Smooth muscle cell (in vitro differentiated cells): ENCODE data around the gene ANXA5. TPM values are rescaled to one million over a fixed set of nuclear protein-coding genes. Genes with fewer than 3 reads are reported as not detected.

Experiments
- DNase-seq: peaks from one replicate; lab custom pipeline; 2025; ENCODE audit not compliant: unreplicated experiment; lab: John Stamatoyannopoulos, UW
- H2AFZ ChIP-seq: fragments of 200-600 bp; sonication (generic); 2 replicates; pipeline ENCODE4 v1.6.0; 2016; ENCODE audit warnings: antibody characterized with exemption, low read depth, mild to moderate bottlenecking
- H3F3A ChIP-seq: fragments of 200-600 bp; sonication (generic); 2 replicates; pipeline ENCODE4 v1.6.0; 2017; ENCODE audit warnings: antibody characterized with exemption, low read depth
- H3K27ac ChIP-seq: fragments of 200-600 bp; sonication (generic); 2 replicates; pipeline ENCODE4 v1.5.1; 2016; ENCODE audit warnings: low read depth, mild to moderate bottlenecking
- H3K27me3 ChIP-seq: fragments of 200-600 bp; sonication (generic); 2 replicates; pipeline ENCODE4 v1.6.1; 2016; ENCODE audit warnings: low read depth, mild to moderate bottlenecking
- H3K36me3 ChIP-seq: fragments of 200-600 bp; sonication (generic); 2 replicates; pipeline ENCODE4 v1.5.1; 2016; ENCODE audit warnings: low read depth
- H3K4me1 ChIP-seq: fragments of 200-600 bp; sonication (generic); 2 replicates; pipeline ENCODE4 v1.5.1; 2016; ENCODE audit warnings: low read depth
- H3K4me2 ChIP-seq: fragments of 200-600 bp; sonication (generic); 2 replicates; pipeline ENCODE4 v1.6.0; 2016; ENCODE audit warnings: mild to moderate bottlenecking
- H3K4me3 ChIP-seq: fragments of 200-600 bp; sonication (generic); 2 replicates; pipeline ENCODE4 v1.5.1; 2016; ENCODE audit warnings: mild to moderate bottlenecking
- H3K79me2 ChIP-seq: fragments of 200-600 bp; sonication (generic); 2 replicates; pipeline ENCODE4 v1.6.0; 2016; ENCODE audit warnings: low read depth, mild to moderate bottlenecking
- H3K9ac ChIP-seq: fragments of 200-600 bp; sonication (generic); 2 replicates; pipeline ENCODE4 v1.6.0; 2016; ENCODE audit warnings: low read depth
- H3K9me3 ChIP-seq: fragments of 200-600 bp; sonication (generic); replicated peaks from 2 replicates; pipeline ENCODE4 v1.5.1; 2016; ENCODE audit warnings: low read depth
- H4K20me1 ChIP-seq: fragments of 200-600 bp; sonication (generic); 2 replicates; pipeline ENCODE4 v1.6.0; 2016; ENCODE audit warnings: low read depth
- CTCF ChIP-seq: fragments of 200-600 bp; sonication (generic); IDR thresholded peaks from 2 replicates; pipeline ENCODE4 v1.5.1; 2017; ENCODE audit warnings: borderline replicate concordance, mild to moderate bottlenecking, antibody characterized with exemption; ENCODE audit not compliant: insufficient read depth, poor library complexity, severe bottlenecking
- WGBS: methylation state at CpG from one replicate; pipeline ENCODE4 v1.1.7; 2016; ENCODE audit warnings: low lambda C conversion rate; 5-methylcytosine and 5-hydroxymethylcytosine counted together
- polyA plus RNA-seq: library from polyadenylated mRNA; unstranded; fragments of >200 nt; fragmentation: Nextera tagmentation; extraction: Ambion mirVana; gene quantifications from 2 replicates; pipeline ENCODE4 v1.2.1, GENCODE V29; 2016
- total RNA-seq: library from RNA; depleted of rRNA; stranded (reverse); fragments of >200 nt; gene quantifications from 2 replicates; pipeline ENCODE4 v1.2.3, GENCODE V29; 2014

Gene ANXA5
- total and polyA plus RNA-seq, 2 experiments from 2014 or later: 481 to 597 TPM

- Histone ChIP-seq H3K4me3 (no peak overlapping the region), H3K79me2 (no peaks in the 10 kb centered on the region), H3K9ac (no peak overlapping the region), H3K27ac (no peak overlapping the region), H3F3A (no peaks in the 10 kb centered on the region), H2AFZ (peak overlapping the region; percentile 21), H3K27me3 (peaks cover 3% of the 10 kb centered on the region), H3K4me1 (no peaks in the 10 kb centered on the region), H3K4me2 (no peak overlapping the region), H4K20me1 (no peaks in the 10 kb centered on the region), H3K36me3 (no peaks in the 10 kb centered on the region), H3K9me3 (no peaks in the 10 kb centered on the region)
- 79% methylated on average over 10 of the region's 10 CpGs for WGBS
- no peak for TF ChIP-seq CTCF
- no peak for DNase-seq
Observed at GRCh38 chr4:121737846-121738554, 41.2 kb upstream of the ANXA5 start.

GRCh38 chr4:121736735-121737351, 40.1 kb upstream of the ANXA5 start:
- no peak overlapping the region for H3K4me2 ChIP-seq

GRCh38 chr4:121734571-121734970, 37.8 kb upstream of the ANXA5 start:
- no peak overlapping the region for H3K9ac ChIP-seq
- 59% methylated on average over 1 of the region's 1 CpG for WGBS
- H3F3A ChIP-seq: no peaks in the 10 kb centered on the region
- no peak overlapping the region for H3K4me2 ChIP-seq
- no peak overlapping the region for H3K27ac ChIP-seq
- H3K4me3 ChIP-seq: no peak overlapping the region
- H3K36me3 ChIP-seq: no peaks in the 10 kb centered on the region
- no peaks in the 10 kb centered on the region for H3K9me3 ChIP-seq
- no peaks in the 10 kb centered on the region for H3K79me2 ChIP-seq
- no peak for DNase-seq
- no peak overlapping the region for H2AFZ ChIP-seq
- H4K20me1 ChIP-seq: no peaks in the 10 kb centered on the region
- no peaks in the 10 kb centered on the region for H3K4me1 ChIP-seq
- H3K27me3 ChIP-seq: peaks cover 3% of the 10 kb centered on the region
- no peak for TF ChIP-seq CTCF

More at GRCh38 chr4:121736735-121737351, 40.1 kb upstream of the ANXA5 start:
- Histone ChIP-seq H3K36me3 (no peaks in the 10 kb centered on the region), H3F3A (no peaks in the 10 kb centered on the region), H2AFZ (no peak overlapping the region), H3K79me2 (no peaks in the 10 kb centered on the region), H3K9me3 (no peaks in the 10 kb centered on the region), H4K20me1 (no peaks in the 10 kb centered on the region), H3K27me3 (peaks cover 3% of the 10 kb centered on the region), H3K4me3 (no peak overlapping the region), H3K27ac (no peak overlapping the region), H3K9ac (no peak overlapping the region), H3K4me1 (no peaks in the 10 kb centered on the region)
- 77% methylated on average over 5 of the region's 5 CpGs for WGBS
- no peak for DNase-seq
- TF ChIP-seq CTCF: peak; percentile 63
